IMR-90 (cell line): ENCODE measurements around the gene BZW2.

Experiments used
- BHLHE40 ChIP-seq: fragments of 150-350 bp; IDR thresholded peaks from 2 replicates; pipeline ENCODE4 v1.6.1; 2016; ENCODE audit warnings: mild to moderate bottlenecking, low read depth, low read length
- CEBPB ChIP-seq: IDR thresholded peaks from 2 replicates; pipeline ENCODE4 v1.6.1; 2012; ENCODE audit warnings: low read depth, low read length, improper control_type of control experiment
- FOS ChIP-seq: fragments of 150-350 bp; IDR thresholded peaks from 2 replicates; pipeline ENCODE4 v1.6.1; 2016; ENCODE audit warnings: low read depth, low read length
- MAFK ChIP-seq: IDR thresholded peaks from 2 replicates; pipeline ENCODE4 v1.6.1; 2012; ENCODE audit warnings: low read depth, low read length, improper control_type of control experiment
- MXI1 ChIP-seq: IDR thresholded peaks from 2 replicates; pipeline ENCODE4 v1.6.1; 2012; ENCODE audit warnings: low read depth, mild to moderate bottlenecking, low read length, moderate library complexity, borderline replicate concordance
- NFE2L2 ChIP-seq: fragments of 150-350 bp; IDR thresholded peaks from 2 replicates; pipeline ENCODE4 v1.6.1; 2016; ENCODE audit warnings: low read depth, mild to moderate bottlenecking, low read length
- POLR2A ChIP-seq: IDR thresholded peaks from 2 replicates; pipeline ENCODE4 v1.6.1; 2012; ENCODE audit warnings: mild to moderate bottlenecking, low read depth, low read length
- RAD21 ChIP-seq: IDR thresholded peaks from 2 replicates; pipeline ENCODE4 v1.6.1; 2012; ENCODE audit warnings: low read length, improper control_type of control experiment
- RCOR1 ChIP-seq: IDR thresholded peaks from 2 replicates; pipeline ENCODE4 v1.6.1; 2012; ENCODE audit warnings: mild to moderate bottlenecking, low read length, improper control_type of control experiment; ENCODE audit not compliant: insufficient replicate concordance
- RFX5 ChIP-seq: IDR thresholded peaks from 2 replicates; pipeline ENCODE4 v1.8.0; 2012; ENCODE audit warnings: low read depth, mild to moderate bottlenecking, low read length, moderate library complexity
- SMC3 ChIP-seq: fragments of 150-350 bp; IDR thresholded peaks from 2 replicates; pipeline ENCODE4 v1.6.1; 2016; ENCODE audit warnings: low read depth, mild to moderate bottlenecking, antibody characterized with exemption, low read length, moderate library complexity
- TF ChIP-seq, protein P1 (sequence below): conservative IDR thresholded peaks from 2 replicates; pipeline ENCODE4 v1.5.1; 2012; ENCODE audit warnings: mild to moderate bottlenecking, low read depth, low read length, improper control_type of control experiment
- TF ChIP-seq, protein P2 (sequence below): fragments of 150-350 bp; IDR thresholded peaks from 2 replicates; pipeline ENCODE4 v1.6.1; 2016; ENCODE audit warnings: low read depth, mild to moderate bottlenecking, low read length, moderate library complexity, borderline replicate concordance
- TF ChIP-seq, protein P3 (sequence below): fragments of 150-350 bp; IDR thresholded peaks from 2 replicates; pipeline ENCODE4 v1.6.1; 2017; ENCODE audit warnings: mild to moderate bottlenecking, antibody characterized with exemption, low read length, low read depth

DNA sequence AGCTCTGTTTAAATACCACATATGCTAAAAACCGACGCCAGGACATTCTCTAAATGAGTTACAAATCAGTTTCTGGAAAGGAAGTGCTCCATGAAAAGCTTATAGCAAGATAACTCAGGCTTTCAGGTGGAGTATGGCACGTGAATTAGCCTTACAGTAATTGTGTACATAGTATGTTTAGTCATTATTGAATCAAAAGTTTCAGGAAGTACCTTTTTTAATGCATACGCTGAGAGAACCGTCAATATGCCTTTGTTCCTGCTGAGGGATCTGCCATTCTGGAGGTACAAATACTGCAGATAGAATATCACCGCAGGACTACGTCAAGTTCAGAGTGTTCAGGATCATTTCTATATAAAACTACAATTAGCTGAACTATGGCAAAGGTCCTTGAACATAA, 46.1 kb upstream of the BZW2 start:
- no peak for TF ChIP-seq POLR2A
- TF ChIP-seq, protein P1, sequence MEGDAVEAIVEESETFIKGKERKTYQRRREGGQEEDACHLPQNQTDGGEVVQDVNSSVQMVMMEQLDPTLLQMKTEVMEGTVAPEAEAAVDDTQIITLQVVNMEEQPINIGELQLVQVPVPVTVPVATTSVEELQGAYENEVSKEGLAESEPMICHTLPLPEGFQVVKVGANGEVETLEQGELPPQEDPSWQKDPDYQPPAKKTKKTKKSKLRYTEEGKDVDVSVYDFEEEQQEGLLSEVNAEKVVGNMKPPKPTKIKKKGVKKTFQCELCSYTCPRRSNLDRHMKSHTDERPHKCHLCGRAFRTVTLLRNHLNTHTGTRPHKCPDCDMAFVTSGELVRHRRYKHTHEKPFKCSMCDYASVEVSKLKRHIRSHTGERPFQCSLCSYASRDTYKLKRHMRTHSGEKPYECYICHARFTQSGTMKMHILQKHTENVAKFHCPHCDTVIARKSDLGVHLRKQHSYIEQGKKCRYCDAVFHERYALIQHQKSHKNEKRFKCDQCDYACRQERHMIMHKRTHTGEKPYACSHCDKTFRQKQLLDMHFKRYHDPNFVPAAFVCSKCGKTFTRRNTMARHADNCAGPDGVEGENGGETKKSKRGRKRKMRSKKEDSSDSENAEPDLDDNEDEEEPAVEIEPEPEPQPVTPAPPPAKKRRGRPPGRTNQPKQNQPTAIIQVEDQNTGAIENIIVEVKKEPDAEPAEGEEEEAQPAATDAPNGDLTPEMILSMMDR, result no peak
- no peak for TF ChIP-seq BHLHE40
- TF ChIP-seq SMC3, result no peak
- TF ChIP-seq FOS, result no peak
- TF ChIP-seq CEBPB, result no peak
- no peak for TF ChIP-seq RAD21
- no peak for TF ChIP-seq MXI1
- TF ChIP-seq, protein P2, sequence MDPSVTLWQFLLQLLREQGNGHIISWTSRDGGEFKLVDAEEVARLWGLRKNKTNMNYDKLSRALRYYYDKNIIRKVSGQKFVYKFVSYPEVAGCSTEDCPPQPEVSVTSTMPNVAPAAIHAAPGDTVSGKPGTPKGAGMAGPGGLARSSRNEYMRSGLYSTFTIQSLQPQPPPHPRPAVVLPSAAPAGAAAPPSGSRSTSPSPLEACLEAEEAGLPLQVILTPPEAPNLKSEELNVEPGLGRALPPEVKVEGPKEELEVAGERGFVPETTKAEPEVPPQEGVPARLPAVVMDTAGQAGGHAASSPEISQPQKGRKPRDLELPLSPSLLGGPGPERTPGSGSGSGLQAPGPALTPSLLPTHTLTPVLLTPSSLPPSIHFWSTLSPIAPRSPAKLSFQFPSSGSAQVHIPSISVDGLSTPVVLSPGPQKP, result no peak
- no peak for TF ChIP-seq NFE2L2
- TF ChIP-seq RCOR1, result no peak
- TF ChIP-seq, protein P3, sequence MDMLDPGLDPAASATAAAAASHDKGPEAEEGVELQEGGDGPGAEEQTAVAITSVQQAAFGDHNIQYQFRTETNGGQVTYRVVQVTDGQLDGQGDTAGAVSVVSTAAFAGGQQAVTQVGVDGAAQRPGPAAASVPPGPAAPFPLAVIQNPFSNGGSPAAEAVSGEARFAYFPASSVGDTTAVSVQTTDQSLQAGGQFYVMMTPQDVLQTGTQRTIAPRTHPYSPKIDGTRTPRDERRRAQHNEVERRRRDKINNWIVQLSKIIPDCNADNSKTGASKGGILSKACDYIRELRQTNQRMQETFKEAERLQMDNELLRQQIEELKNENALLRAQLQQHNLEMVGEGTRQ, result no peak
- TF ChIP-seq MAFK, result no peak
- no peak for TF ChIP-seq RFX5
